SH-SY5Y (cell line): ENCODE measurements around the gene CYB561A3.

Experiments used
- GATA2 ChIP-seq: IDR thresholded peaks from 2 replicates; pipeline ENCODE4 v1.6.1; 2011; ENCODE audit warnings: mild to moderate bottlenecking, low read depth, low read length
- GATA3 ChIP-seq: IDR thresholded peaks from 2 replicates; pipeline ENCODE4 v1.6.1; 2011; ENCODE audit warnings: low read depth, mild to moderate bottlenecking, low read length, moderate library complexity

CYB561A3 gene

DNA sequence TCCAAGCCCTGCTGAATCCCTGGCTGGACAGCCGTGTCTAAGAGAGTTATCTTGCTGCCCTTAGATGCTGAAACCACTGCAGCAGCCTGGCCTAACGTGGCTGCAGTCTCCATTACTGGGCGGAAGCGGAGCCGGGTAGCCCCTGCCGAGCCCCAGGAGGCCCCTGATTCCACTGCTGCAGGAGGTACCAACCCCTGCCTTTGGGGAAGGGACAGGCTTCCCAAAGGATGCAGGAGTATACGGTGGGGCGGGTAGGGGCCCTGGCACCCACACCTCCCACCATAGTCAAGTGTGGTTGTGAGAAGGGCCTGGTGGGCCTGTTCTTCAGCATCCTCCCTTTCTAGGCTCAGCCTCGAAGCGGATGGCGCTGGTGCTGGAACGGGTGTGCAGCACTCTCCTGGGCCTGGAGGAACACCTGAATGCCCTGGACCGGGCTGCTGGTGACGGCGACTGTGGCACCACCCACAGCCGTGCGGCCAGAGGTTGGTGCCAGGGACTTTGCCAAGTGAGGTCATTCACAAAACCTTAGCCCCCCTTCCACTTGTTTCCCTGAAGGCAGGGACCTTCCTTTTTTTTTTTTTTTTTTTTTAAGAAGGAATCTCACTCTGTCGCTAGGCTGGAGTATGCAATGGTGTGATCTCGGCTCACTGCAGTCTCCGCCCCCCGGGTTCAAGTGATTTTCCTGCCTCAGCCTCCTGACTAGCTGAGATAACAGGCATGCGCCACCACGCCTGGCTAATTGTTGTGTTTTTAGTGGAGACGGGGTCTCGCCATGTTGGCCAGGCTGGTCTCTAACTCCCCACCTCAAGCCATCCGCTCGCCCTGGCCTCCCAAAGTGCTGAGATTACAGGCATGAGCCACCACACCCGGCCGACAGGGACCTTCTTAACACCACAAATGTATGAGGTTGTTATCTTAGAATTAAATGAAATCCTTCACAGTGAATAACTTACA lies 17.6 kb downstream of the CYB561A3 start:
- TF ChIP-seq GATA3 (no peak), GATA2 (no peak)

GRCh38 chr11:61342207-61342803 lies 19.4 kb downstream of the CYB561A3 start:
- no peak for TF ChIP-seq GATA3

GRCh38 chr11:61341706-61342105 lies 20.0 kb downstream of the CYB561A3 start:
- TF ChIP-seq GATA3 (no peak), GATA2 (no peak)

DNA sequence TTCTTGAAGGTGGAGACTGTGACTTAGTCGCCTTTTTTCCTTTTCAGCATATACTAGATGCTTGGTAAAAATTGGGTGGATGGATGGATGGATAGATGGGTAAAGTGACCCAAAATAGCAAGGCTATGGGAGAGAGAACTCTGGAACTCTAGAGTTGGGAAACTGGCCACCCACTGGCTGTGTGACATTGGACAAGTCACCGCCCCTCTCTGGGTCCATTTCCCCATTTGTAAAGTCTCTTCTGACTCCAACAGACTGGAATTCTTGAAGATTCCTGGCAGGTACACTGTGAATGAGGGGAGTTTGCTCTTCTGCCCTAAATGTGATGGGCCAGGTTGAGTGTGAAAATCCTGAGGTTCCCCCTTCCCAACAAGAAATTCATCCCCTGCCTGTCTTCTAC lies 20.7 kb downstream of the CYB561A3 start:
- no peak for TF ChIP-seq GATA2
- TF ChIP-seq GATA3, result no peak

GRCh38 chr11:61339490-61339878 lies 22.2 kb downstream of the CYB561A3 start:
- TF ChIP-seq GATA2 (no peak), GATA3 (no peak)

DNA sequence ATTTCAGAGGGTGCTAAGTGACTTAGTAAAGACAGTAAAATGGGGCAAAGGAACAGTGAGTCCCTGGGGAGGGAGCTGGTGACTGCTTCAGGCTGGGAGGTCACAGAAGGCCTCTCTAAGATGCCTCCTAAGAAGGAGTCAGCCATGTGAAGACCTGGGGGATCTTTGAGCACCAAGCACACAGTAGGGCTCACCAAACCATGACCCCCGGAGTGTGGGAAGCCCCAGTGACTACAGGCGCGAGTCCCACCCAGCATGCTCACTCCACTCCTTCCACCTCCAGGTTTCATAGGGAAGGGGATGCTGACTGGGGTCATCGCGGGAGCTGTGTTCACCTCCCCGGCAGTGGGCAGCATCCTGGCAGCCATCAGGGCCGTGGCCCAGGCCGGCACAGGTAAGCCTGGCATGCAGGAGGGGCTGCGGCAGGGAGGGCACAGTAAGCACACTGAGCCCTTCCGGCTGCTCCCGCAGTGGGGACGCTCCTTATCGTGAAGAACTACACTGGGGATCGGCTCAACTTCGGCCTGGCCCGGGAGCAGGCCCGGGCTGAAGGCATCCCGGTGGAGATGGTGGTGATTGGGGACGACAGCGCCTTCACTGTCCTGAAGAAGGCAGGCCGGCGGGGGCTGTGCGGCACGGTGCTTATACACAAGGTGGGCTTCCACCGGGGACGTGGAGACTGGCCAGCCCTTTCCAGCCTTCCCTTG lies 22.7 kb downstream of the CYB561A3 start:
- TF ChIP-seq GATA2 (no peak), GATA3 (no peak)

- TF ChIP-seq GATA3 (no peak), GATA2 (no peak)
Observed at GRCh38 chr11:61337706-61338470, 23.8 kb downstream of the CYB561A3 start.

DNA sequence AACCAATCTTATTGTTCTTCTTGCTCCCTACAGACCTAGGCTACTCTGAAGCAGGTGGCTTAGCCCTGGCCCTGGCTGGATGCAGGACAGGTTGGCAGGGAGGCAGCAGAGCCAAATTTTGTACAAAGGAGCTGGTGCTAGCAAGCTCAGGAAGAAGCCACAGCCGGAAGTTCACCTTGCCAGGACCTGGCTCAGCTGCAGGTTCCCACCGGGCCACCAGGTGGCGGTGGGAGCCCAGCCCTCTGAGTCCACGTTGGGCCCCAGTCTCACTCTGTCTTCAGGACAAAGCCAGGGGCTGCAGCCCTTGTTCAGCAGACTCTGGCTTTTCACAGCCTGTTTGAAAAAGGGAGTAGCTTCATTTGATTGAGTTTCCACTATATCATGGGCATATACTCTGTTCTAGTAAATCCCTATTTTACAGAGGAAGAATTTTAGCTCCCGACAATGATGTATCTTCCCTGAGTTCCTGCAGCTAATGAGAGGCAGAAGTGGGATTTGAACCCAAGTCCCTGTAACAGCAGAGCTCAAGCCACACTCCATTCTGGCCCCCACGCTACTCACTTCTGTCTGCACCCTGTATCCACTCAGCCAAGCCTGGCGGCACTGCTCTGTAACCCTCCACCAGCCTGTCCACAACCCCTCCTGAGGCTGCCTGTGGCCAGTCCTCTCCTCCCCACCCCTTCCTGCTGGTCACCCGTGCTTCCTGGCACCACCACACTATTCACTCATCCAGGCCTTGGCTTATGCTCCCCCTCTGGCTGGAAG lies 25.3 kb downstream of the CYB561A3 start:
- TF ChIP-seq GATA2, result no peak
- no peak for TF ChIP-seq GATA3

- no peak for TF ChIP-seq GATA3
- no peak for TF ChIP-seq GATA2
Observed at GRCh38 chr11:61335355-61335710, 26.3 kb downstream of the CYB561A3 start.

DNA sequence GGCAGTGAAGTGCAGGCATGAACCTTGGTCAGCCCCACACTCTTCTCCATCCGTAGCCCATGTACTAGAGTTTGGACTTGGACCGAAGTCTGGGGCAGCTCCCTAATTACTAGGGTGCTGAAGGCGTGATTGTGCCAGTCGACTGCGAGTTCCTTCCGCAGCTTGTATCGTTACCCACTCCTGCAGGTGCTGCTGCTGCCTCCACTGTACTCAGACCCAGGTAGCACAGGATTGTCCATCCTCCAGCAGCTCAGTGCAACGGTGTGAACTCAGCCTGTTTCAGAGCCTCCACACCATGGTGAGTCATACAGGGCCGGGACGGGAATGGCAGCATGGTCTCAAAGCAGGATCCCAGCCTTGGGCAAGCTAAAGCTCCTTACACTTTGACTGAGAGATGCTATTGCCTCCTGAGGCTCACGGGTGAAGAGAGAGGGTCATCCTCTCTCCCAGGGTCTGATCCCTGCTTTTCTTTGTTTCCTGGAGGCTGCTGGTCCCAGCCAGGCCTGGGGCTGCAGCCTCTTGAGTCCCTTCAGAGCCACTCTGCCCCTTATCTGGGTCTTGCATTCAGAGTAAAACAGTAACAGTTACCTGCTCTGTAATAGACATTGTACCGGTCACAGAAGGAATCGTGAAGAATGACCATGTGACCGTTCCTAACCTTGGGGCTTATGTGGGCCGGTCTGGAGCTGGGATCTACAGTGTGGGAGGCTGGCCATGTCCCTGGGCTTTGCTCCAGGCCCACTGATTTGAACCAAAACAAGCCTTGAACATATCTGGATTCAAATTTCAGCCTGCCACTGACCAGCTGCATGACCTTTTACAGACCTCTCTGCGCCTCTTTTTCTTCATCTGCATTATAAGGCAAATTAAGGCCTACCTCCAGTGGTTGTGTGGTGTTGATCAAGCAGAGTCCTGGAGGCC lies 27.0 kb downstream of the CYB561A3 start:
- TF ChIP-seq GATA3 (no peak), GATA2 (no peak)

DNA sequence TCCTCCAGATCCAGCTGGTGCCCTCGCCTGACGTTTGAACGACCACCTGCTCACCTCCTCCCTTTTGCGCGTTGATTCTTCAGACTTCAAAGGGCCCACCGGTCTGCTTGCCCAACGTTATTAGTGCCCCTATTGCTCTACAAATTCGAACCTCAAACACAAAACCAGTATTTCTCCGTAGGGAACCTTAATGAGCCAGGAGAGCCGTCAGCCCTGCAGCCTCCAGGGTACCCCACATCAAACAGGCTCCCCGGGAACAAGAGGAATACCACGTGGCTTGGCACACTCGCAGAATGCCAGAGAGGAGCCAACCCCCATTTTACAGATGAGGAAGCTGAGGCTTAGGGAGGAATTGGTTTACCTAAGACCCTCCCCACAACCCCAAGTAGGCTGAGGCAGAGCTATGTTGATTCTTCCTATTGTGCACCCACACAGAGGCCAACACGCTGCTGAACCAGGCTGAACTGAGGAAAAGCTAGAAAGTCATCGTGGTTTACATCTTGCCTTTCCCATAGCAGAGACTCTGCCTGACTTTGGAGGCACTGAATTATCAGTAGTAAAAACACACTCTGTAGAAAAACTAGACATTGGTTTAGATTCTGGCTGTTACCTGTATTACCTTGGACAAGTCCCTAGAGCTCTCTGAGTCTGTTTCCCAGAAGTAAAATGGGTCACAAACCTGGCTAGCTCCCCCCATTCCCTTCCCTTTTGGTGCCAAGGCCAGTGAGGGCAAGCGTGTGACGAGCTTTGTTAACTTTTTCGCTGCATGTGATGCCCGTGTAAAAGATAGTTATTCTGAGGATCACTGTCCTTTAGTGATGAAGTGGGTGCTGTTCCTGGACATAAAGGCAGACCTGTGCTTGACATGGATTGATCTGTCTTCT lies 27.9 kb downstream of the CYB561A3 start:
- TF ChIP-seq GATA3 (no peak), GATA2 (no peak)
